GM12878 (cell line): ENCODE results near the gene ARHGEF16. TPM values are rescaled to one million over a fixed set of nuclear protein-coding genes. Genes with fewer than 3 reads are reported as not detected.

Experiments used
- ATAC-seq: fragments of 200-7000 bp; cut with Tn5 transposase; 3 replicates; pipeline ENCODE4 v1.9.1; 2020; ENCODE audit warnings: mild to moderate bottlenecking, moderate library complexity
- BruUV-seq: library from RNA; stranded (reverse); fragments of 400-500 nt; replicated peaks from 2 replicates; lab custom pipeline; 2021; lab: Mats Ljungman, UMichigan
- CTCF ChIA-PET: fragments of 300-600 bp; sonication (Branson Sonifier 250); formaldehyde crosslinking; extraction: SDS; loops from one replicate; lab custom pipeline; 2021; ENCODE audit warnings: inconsistent platforms; lab: Yijun Ruan, JAX
- POLR2A ChIA-PET: fragments of 350-600 bp; formaldehyde crosslinking; extraction: SDS; loops from one replicate; lab custom pipeline; 2021; ENCODE audit warnings: inconsistent platforms; lab: Charles Lee
- RAD21 ChIA-PET: fragments of 300-600 bp; sonication (Branson Sonifier 250); formaldehyde crosslinking; loops from one replicate; lab custom pipeline; 2023; ENCODE audit warnings: antibody characterized with exemption; ENCODE audit not compliant: unreplicated experiment; lab: Charles Lee
- SMC1A ChIA-PET: fragments of 300-600 bp; sonication (Branson Sonifier 250); formaldehyde crosslinking; loops from one replicate; lab custom pipeline; 2023; ENCODE audit not compliant: unreplicated experiment, uncharacterized antibody; lab: Charles Lee
- DNase-seq: peaks from one replicate; pipeline ENCODE4 v3.0.0-alpha.2; 2011; ENCODE audit warnings: low read depth, low spot score
- FAIRE-seq: peaks from 3 replicates; lab custom pipeline; 2011; peaks lifted over from hg19 to GRCh38; lab: Jason Lieb, UNC
- H2AFZ ChIP-seq: 2 replicates; pipeline ENCODE4 v1.6.0; 2011; ENCODE audit warnings: low read depth, low read length, control low read depth; ENCODE audit not compliant: control insufficient read depth
- H3K27ac ChIP-seq: 2 replicates; pipeline ENCODE4 v1.5.1; 2011; ENCODE audit warnings: control low read depth; ENCODE audit not compliant: control insufficient read depth, insufficient read depth
- H3K27me3 ChIP-seq, 2 experiments: replicated peaks in 1 of 2; 2 replicates each; pipeline versions ENCODE4 v1.6.0 to v1.6.1; 2011; ENCODE audit warnings: low read length in 1 of 2; ENCODE audit not compliant: control insufficient read depth in 2 of 2, insufficient read depth in 2 of 2
- H3K36me3 ChIP-seq, 2 experiments: 2 replicates each; pipeline ENCODE4 v1.5.1; 2011; ENCODE audit warnings: low read length in 1 of 2; ENCODE audit not compliant: control insufficient read depth in 2 of 2, insufficient read depth in 2 of 2
- H3K4me1 ChIP-seq: 2 replicates; pipeline ENCODE4 v1.6.1; 2011; ENCODE audit warnings: mild to moderate bottlenecking, low read length, moderate library complexity, mixed read lengths; ENCODE audit not compliant: control insufficient read depth, insufficient read depth
- H3K4me2 ChIP-seq: 2 replicates; pipeline ENCODE4 v1.6.0; 2011; ENCODE audit warnings: control low read depth; ENCODE audit not compliant: control insufficient read depth, insufficient read depth
- H3K4me3 ChIP-seq: fragments of 200-600 bp; sonication (generic); 2 replicates; pipeline ENCODE4 v1.5.1; 2016
- H3K79me2 ChIP-seq: 2 replicates; pipeline ENCODE4 v1.6.0; 2011; ENCODE audit warnings: low read length; ENCODE audit not compliant: control insufficient read depth, insufficient read depth
- H3K9ac ChIP-seq: 2 replicates; pipeline ENCODE4 v1.8.0; 2011; ENCODE audit warnings: low read length, control low read depth, mixed read lengths; ENCODE audit not compliant: control insufficient read depth, insufficient read depth
- H3K9me3 ChIP-seq: replicated peaks from 3 replicates; pipeline ENCODE4 v1.5.1; 2011; ENCODE audit warnings: mild to moderate bottlenecking, low read length; ENCODE audit not compliant: control insufficient read depth, insufficient read depth
- H4K20me1 ChIP-seq: 2 replicates; pipeline ENCODE4 v1.6.0; 2011; ENCODE audit not compliant: control insufficient read depth, insufficient read depth
- ATF7 ChIP-seq: fragments of 450-650 bp; IDR thresholded peaks from 2 replicates; pipeline ENCODE4 v1.6.1; 2016; ENCODE audit warnings: low read depth, mild to moderate bottlenecking
- CEBPZ ChIP-seq: fragments of 150-350 bp; IDR thresholded peaks from 2 replicates; pipeline ENCODE4 v1.6.1; 2016; ENCODE audit warnings: low read depth, low read length
- ESRRA ChIP-seq: IDR thresholded peaks from 2 replicates; pipeline ENCODE4 v1.6.1; 2012; ENCODE audit warnings: mild to moderate bottlenecking, low read length, improper control_type of control experiment
- JUNB ChIP-seq: IDR thresholded peaks from 2 replicates; pipeline ENCODE4 v1.6.1; 2016; ENCODE audit warnings: antibody characterized with exemption, mild to moderate bottlenecking
- KLF5 ChIP-seq: fragments of 450-650 bp; IDR thresholded peaks from 2 replicates; pipeline ENCODE4 v1.6.1; 2014; ENCODE audit warnings: mild to moderate bottlenecking; ENCODE audit not compliant: partially characterized antibody
- MLLT1 ChIP-seq: fragments of 450-650 bp; IDR thresholded peaks from 2 replicates; pipeline ENCODE4 v1.6.1; 2016; ENCODE audit warnings: mild to moderate bottlenecking
- NR2F1 ChIP-seq: fragments of 450-650 bp; conservative IDR thresholded peaks from 2 replicates; pipeline ENCODE4 v1.6.1; 2017; ENCODE audit warnings: mild to moderate bottlenecking
- PML ChIP-seq: IDR thresholded peaks from 2 replicates; pipeline ENCODE4 v1.6.1; 2012; ENCODE audit warnings: low read length, inconsistent platforms
- POLR2AphosphoS2 ChIP-seq: IDR thresholded peaks from 2 replicates; pipeline ENCODE4 v1.6.1; 2011; ENCODE audit warnings: low read depth, mild to moderate bottlenecking, low read length, improper control_type of control experiment, moderate library complexity
- RCOR1 ChIP-seq: conservative IDR thresholded peaks from 2 replicates; pipeline ENCODE4 v1.6.1; 2012; ENCODE audit warnings: low read depth, low read length, improper control_type of control experiment
- SMAD1 ChIP-seq: fragments of 450-650 bp; IDR thresholded peaks from 2 replicates; pipeline ENCODE4 v1.6.1; 2018; ENCODE audit warnings: mild to moderate bottlenecking, low read depth; ENCODE audit not compliant: partially characterized antibody
- SMARCA5 ChIP-seq: fragments of 450-650 bp; IDR thresholded peaks from 2 replicates; pipeline ENCODE4 v1.6.1; 2017; ENCODE audit warnings: mild to moderate bottlenecking
- SREBF2 ChIP-seq: IDR thresholded peaks from 2 replicates; pipeline ENCODE4 v1.6.1; 2012; ENCODE audit warnings: mild to moderate bottlenecking, low read length
- WRNIP1 ChIP-seq: IDR thresholded peaks from 2 replicates; pipeline ENCODE4 v1.6.1; 2011; ENCODE audit warnings: low read depth, low read length, improper control_type of control experiment, borderline replicate concordance
- ZNF24 ChIP-seq: fragments of 450-650 bp; IDR thresholded peaks from 2 replicates; pipeline ENCODE4 v1.6.1; 2017; ENCODE audit warnings: antibody characterized with exemption, mild to moderate bottlenecking
- whole genome bisulfite sequencing: methylation state at CpG from one replicate; pipeline ENCODE4 v1.1.6; 2016; ENCODE audit warnings: low lambda C conversion rate; ENCODE audit not compliant: insufficient replicate concordance, insufficient coverage; ENCODE audit errors: missing lambda C conversion rate; 5-methylcytosine and 5-hydroxymethylcytosine counted together
- in situ Hi-C: fragments of 300-500 bp; cut with MboI; formaldehyde crosslinking; loops from 9 replicates; pipeline ENCODE4 v1.14.3; 2018; ENCODE audit warnings: mixed read lengths
- intact Hi-C: fragments of 100-400 bp; cut with micrococcal nuclease; formaldehyde crosslinking; loops from one replicate; pipeline ENCODE4 v1.14.2; 2022; ENCODE audit not compliant: unreplicated experiment
- polyA plus RNA-seq, 11 experiments: library from polyadenylated mRNA; depleted of rRNA in 4 of 11; unstranded in 6 of 11; stranded (reverse) in 5 of 11; fragments of >200 nt; fragmentation: Nextera tagmentation in 4 of 11; fragmentation: Illumina TruSeq in 1 of 11; extraction: Ambion mirVana in 4 of 11; extraction: Trizol in 1 of 11; gene quantifications; 1 replicate in 1 of 11; 2 replicates in 10 of 11; pipeline versions ENCODE4 v1.2.1 to v1.2.3, GENCODE V29; 2011 to 2016; ENCODE audit warnings: inconsistent platforms in 2 of 11, missing spikeins in 2 of 11, low read depth in 1 of 11
- total RNA-seq, 4 experiments: library from RNA; depleted of rRNA in 3 of 4; stranded (reverse); fragments of >200 nt in 3 of 4; fragmentation: Illumina TruSeq in 1 of 4; extraction: Trizol in 1 of 4; gene quantifications; 2 replicates each; pipeline versions ENCODE4 v1.2.1 to v1.2.3, GENCODE V29; 2013 to 2021
- TF ChIP-seq, protein P1 (sequence below): fragments of 450-650 bp; IDR thresholded peaks from 2 replicates; pipeline ENCODE4 v1.6.1; 2017; ENCODE audit warnings: mild to moderate bottlenecking
- TF ChIP-seq, protein P2 (sequence below): IDR thresholded peaks from 2 replicates; pipeline ENCODE4 v1.6.1; 2011; ENCODE audit warnings: mild to moderate bottlenecking, low read depth, low read length, moderate library complexity; ENCODE audit not compliant: insufficient replicate concordance

Gene ARHGEF16
- total and polyA plus RNA-seq, 10 of the 15 experiments (the other 5 are each of a cell fraction or from before 2014, with no cell fraction given): not detected

GRCh38 chr1:3457910-3458883 is 3.7 kb downstream of the ARHGEF16 start:
- RAD21 ChIA-PET: no interaction called here
- no peaks in the 10 kb centered on the region for H3K9me3 ChIP-seq
- no peaks in the 10 kb centered on the region for H3K79me2 ChIP-seq
- ATAC-seq: no peak
- 14% methylated on average over 18 of the region's 18 CpGs for WGBS
- H3K36me3 ChIP-seq: no peaks in the 10 kb centered on the region
- no peak overlapping the region for H2AFZ ChIP-seq
- FAIRE-seq: no peak
- POLR2A ChIA-PET: no interaction called here
- DNase-seq: no peak
- SMC1A ChIA-PET: no interaction called here
- H3K9ac ChIP-seq: no peak overlapping the region
- no peaks in the 10 kb centered on the region for H4K20me1 ChIP-seq
- BruUV-seq: no TSS peak
- H3K27ac ChIP-seq: no peak overlapping the region
- no peaks in the 10 kb centered on the region; a peak in 1 of 4 replicates for H3K27me3 ChIP-seq
- intact Hi-C loops (no loop called here), in situ Hi-C loops (no loop called here)
- no peak overlapping the region for H3K4me2 ChIP-seq
- no peak overlapping the region for H3K4me3 ChIP-seq
- CTCF ChIA-PET: no interaction called here
- H3K4me1 ChIP-seq: no peaks in the 10 kb centered on the region
- no peak for TF ChIP-seq SREBF2
- no peak for TF ChIP-seq MLLT1
- TF ChIP-seq WRNIP1: no peak
- TF ChIP-seq RCOR1: no peak
- no peak for TF ChIP-seq CEBPZ
- no peak for TF ChIP-seq ESRRA
- no peak for TF ChIP-seq ZNF24
- TF ChIP-seq ATF7: no peak
- no peak for TF ChIP-seq NR2F1
- TF ChIP-seq JUNB: no peak
- TF ChIP-seq PML: no peak
- TF ChIP-seq SMAD1: no peak
- TF ChIP-seq SMARCA5: no peak
- TF ChIP-seq KLF5: no peak
- no peak for TF ChIP-seq POLR2AphosphoS2
- TF ChIP-seq, protein P1, sequence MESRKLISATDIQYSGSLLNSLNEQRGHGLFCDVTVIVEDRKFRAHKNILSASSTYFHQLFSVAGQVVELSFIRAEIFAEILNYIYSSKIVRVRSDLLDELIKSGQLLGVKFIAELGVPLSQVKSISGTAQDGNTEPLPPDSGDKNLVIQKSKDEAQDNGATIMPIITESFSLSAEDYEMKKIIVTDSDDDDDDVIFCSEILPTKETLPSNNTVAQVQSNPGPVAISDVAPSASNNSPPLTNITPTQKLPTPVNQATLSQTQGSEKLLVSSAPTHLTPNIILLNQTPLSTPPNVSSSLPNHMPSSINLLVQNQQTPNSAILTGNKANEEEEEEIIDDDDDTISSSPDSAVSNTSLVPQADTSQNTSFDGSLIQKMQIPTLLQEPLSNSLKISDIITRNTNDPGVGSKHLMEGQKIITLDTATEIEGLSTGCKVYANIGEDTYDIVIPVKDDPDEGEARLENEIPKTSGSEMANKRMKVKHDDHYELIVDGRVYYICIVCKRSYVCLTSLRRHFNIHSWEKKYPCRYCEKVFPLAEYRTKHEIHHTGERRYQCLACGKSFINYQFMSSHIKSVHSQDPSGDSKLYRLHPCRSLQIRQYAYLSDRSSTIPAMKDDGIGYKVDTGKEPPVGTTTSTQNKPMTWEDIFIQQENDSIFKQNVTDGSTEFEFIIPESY: no peak
- TF ChIP-seq, protein P2, sequence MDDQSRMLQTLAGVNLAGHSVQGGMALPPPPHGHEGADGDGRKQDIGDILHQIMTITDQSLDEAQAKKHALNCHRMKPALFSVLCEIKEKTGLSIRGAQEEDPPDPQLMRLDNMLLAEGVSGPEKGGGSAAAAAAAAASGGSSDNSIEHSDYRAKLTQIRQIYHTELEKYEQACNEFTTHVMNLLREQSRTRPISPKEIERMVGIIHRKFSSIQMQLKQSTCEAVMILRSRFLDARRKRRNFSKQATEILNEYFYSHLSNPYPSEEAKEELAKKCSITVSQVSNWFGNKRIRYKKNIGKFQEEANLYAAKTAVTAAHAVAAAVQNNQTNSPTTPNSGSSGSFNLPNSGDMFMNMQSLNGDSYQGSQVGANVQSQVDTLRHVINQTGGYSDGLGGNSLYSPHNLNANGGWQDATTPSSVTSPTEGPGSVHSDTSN: no peak
